HCT116 (cell line): Measurements from ENCODE around the gene RHBDF2. TPM values are rescaled to one million over a fixed set of nuclear protein-coding genes. Genes with fewer than 3 reads are reported as not detected.

Experiments used
- ATAC-seq: fragments of 200-7000 bp; cut with Tn5 transposase; 2 replicates; pipeline ENCODE4 v1.9.1; 2020; ENCODE audit warnings: mild to moderate bottlenecking, moderate library complexity
- BruUV-seq: library from RNA; stranded (reverse); fragments of 400-500 nt; replicated peaks from 2 replicates; lab custom pipeline; 2021; lab: Mats Ljungman, UMichigan
- CTCF ChIA-PET: fragments of 300-600 bp; sonication (Branson Sonifier 250); formaldehyde crosslinking; loops from one replicate; lab custom pipeline; 2021; ENCODE audit warnings: antibody characterized with exemption; lab: Charles Lee
- POLR2A ChIA-PET: fragments of 300-600, 350-600 bp; sonication (Branson Sonifier 250); formaldehyde crosslinking; loops from one replicate; lab custom pipeline; 2021; ENCODE audit warnings: antibody characterized with exemption; lab: Charles Lee
- RAD21 ChIA-PET, 2 experiments: fragments of 300-600 bp; sonication (Branson Sonifier 250); formaldehyde crosslinking; loops; one replicate each; lab custom pipeline; 2023; ENCODE audit warnings: low total read pairs in 2 of 2; ENCODE audit not compliant: uncharacterized antibody in 2 of 2, unreplicated experiment in 2 of 2, low non-redundant PET in 1 of 2; lab: Charles Lee
- DNase-seq: peaks from one replicate; pipeline ENCODE4 v3.0.0-alpha.2; 2010; ENCODE audit warnings: low read depth, low spot score
- H2AFZ ChIP-seq: fragments of 200-600 bp; shearing (Covaris generic), sonication (generic); 2 replicates; pipeline ENCODE4 v1.6.1; 2017; ENCODE audit warnings: low read depth, mixed run types, mixed read lengths, antibody characterized with exemption, low read length; ENCODE audit not compliant: poor library complexity, severe bottlenecking
- H3K27ac ChIP-seq: 2 replicates; pipeline ENCODE4 v1.5.1; 2012; ENCODE audit warnings: low read depth, low read length
- H3K27me3 ChIP-seq: fragments of 200-600 bp; sonication (generic); 2 replicates; pipeline ENCODE4 v1.6.1; 2016; ENCODE audit warnings: mixed run types, low read length, mixed read lengths; ENCODE audit not compliant: insufficient read depth
- H3K36me3 ChIP-seq, 2 experiments: fragments of 200-500 bp in 1 of 2; fragments of 200-600 bp in 1 of 2; sonication (Bioruptor generic) in 1 of 2; sonication (generic) in 1 of 2; 2 replicates each; pipeline versions ENCODE4 v1.5.1 to v1.6.1; 2014 to 2016; ENCODE audit warnings: low read length in 2 of 2, inconsistent platforms in 1 of 2, mixed read lengths in 1 of 2, mixed run types in 1 of 2; ENCODE audit not compliant: insufficient read depth in 2 of 2, control insufficient read depth in 1 of 2
- H3K4me1 ChIP-seq, 2 experiments: fragments of 200-600 bp in 1 of 2; sonication (generic) in 1 of 2; 2 replicates each; pipeline versions ENCODE4 v1.5.1 to v1.6.1; 2012 to 2017; ENCODE audit warnings: low read length in 2 of 2, inconsistent platforms in 1 of 2, mild to moderate bottlenecking in 1 of 2, mixed read lengths in 1 of 2, mixed run types in 1 of 2, moderate library complexity in 1 of 2; ENCODE audit not compliant: insufficient read depth in 2 of 2, control insufficient read depth in 1 of 2
- H3K4me2 ChIP-seq: fragments of 200-600 bp; sonication (generic); 2 replicates; pipeline ENCODE4 v1.6.1; 2017; ENCODE audit warnings: mixed run types, low read length, mixed read lengths
- H3K4me3 ChIP-seq, 2 experiments: fragments of 200-600 bp in 1 of 2; sonication (generic) in 1 of 2; replicated peaks in 1 of 2; 2 replicates each; pipeline ENCODE4 v1.5.1; 2011 to 2016; ENCODE audit warnings: low read length in 2 of 2, control low read depth in 1 of 2, low read depth in 1 of 2, mild to moderate bottlenecking in 1 of 2, mixed read lengths in 1 of 2, mixed run types in 1 of 2
- H3K79me2 ChIP-seq: fragments of 200-600 bp; sonication (generic); 2 replicates; pipeline ENCODE4 v1.6.1; 2017; ENCODE audit warnings: mild to moderate bottlenecking, mixed run types, low read length, moderate library complexity, mixed read lengths; ENCODE audit not compliant: insufficient read depth
- H3K9ac ChIP-seq: fragments of 200-600 bp; sonication (generic); 2 replicates; pipeline ENCODE4 v1.6.1; 2016; ENCODE audit warnings: low read length, mixed read lengths
- H3K9me2 ChIP-seq: fragments of 200-600 bp; sonication (generic), shearing (Covaris generic); 2 replicates; pipeline ENCODE4 v1.6.1; 2017; ENCODE audit warnings: mixed run types, mild to moderate bottlenecking, moderate library complexity; ENCODE audit not compliant: insufficient read depth
- H3K9me3 ChIP-seq, 2 experiments: fragments of 200-500 bp in 1 of 2; fragments of 200-600 bp in 1 of 2; sonication (Bioruptor generic) in 1 of 2; sonication (generic) in 1 of 2; 2 replicates each; pipeline ENCODE4 v1.6.1; 2014 to 2017; ENCODE audit warnings: low read length in 2 of 2, mixed read lengths in 2 of 2, inconsistent platforms in 1 of 2, low read depth in 1 of 2, mild to moderate bottlenecking in 1 of 2, mixed run types in 1 of 2, moderate library complexity in 1 of 2; ENCODE audit not compliant: control insufficient read depth in 1 of 2, insufficient read depth in 1 of 2
- H4K20me1 ChIP-seq: fragments of 200-600 bp; sonication (generic), shearing (Covaris generic); 2 replicates; pipeline ENCODE4 v1.6.1; 2017; ENCODE audit warnings: mixed run types, mild to moderate bottlenecking, moderate library complexity; ENCODE audit not compliant: insufficient read depth
- CBX3 ChIP-seq: IDR thresholded peaks from 2 replicates; pipeline ENCODE4 v1.6.1; 2012; ENCODE audit warnings: low read depth
- CTCF ChIP-seq, 3 experiments: fragments of 200-600 bp in 1 of 3; sonication (generic) in 1 of 3; IDR thresholded peaks in 2 of 3; conservative IDR thresholded peaks in 1 of 3; 2 replicates each; pipeline ENCODE4 v1.5.1; 2012 to 2017; ENCODE audit warnings: low read depth in 2 of 3, low read length in 2 of 3, antibody characterized with exemption in 1 of 3, borderline replicate concordance in 1 of 3, control low read depth in 1 of 3, mild to moderate bottlenecking in 1 of 3, mixed read lengths in 1 of 3, mixed run types in 1 of 3, moderate library complexity in 1 of 3; ENCODE audit not compliant: insufficient read depth in 1 of 3
- POLR2A ChIP-seq: IDR thresholded peaks from 2 replicates; pipeline ENCODE4 v1.7.0; 2011; ENCODE audit warnings: borderline replicate concordance; ENCODE audit not compliant: insufficient read depth, insufficient read length; ENCODE audit errors: extremely low read depth
- REST ChIP-seq: IDR thresholded peaks from 2 replicates; pipeline ENCODE4 v1.6.1; 2012; ENCODE audit warnings: low read depth
- YY1 ChIP-seq: IDR thresholded peaks from 2 replicates; pipeline ENCODE4 v1.6.1; 2011; ENCODE audit warnings: low read length, low read depth, moderate library complexity, mild to moderate bottlenecking; ENCODE audit not compliant: insufficient replicate concordance; ENCODE audit errors: extremely low read depth
- intact Hi-C: fragments of 100-400 bp; cut with micrococcal nuclease; formaldehyde crosslinking; loops from 2 replicates; pipeline ENCODE4 v1.10.0; 2022
- total RNA-seq: library from RNA; stranded (reverse); gene quantifications from one replicate; pipeline ENCODE4 v1.2.1, GENCODE V29; 2021; ENCODE audit not compliant: unreplicated experiment

Gene RHBDF2
- total RNA-seq, 1 experiment from 2014 or later, result 61.1 TPM

GRCh38 chr17:76545918-76546555 is 44.8 kb upstream of the RHBDF2 start:
- CTCF ChIA-PET, result interaction anchor here (0.9 to 2.7 kb wide), 5 partner anchors 9 to 135 kb away, joined by 3 to 22 read pairs (median 10); no protein-coding TSS in a partner anchor

More at GRCh38 chr17:76545918-76546555, 44.8 kb upstream of the RHBDF2 start:
- Histone ChIP-seq H3K4me2 (no peak overlapping the region), H3K27ac (no peak overlapping the region; the same call in 1 of the 2 replicates), H3K9me2 (no peaks in the 10 kb centered on the region), H3K79me2 (no peaks in the 10 kb centered on the region), H3K36me3 (no peaks in the 10 kb centered on the region), H3K27me3 (no peaks in the 10 kb centered on the region), H3K9ac (no peak overlapping the region), H2AFZ (no peak overlapping the region), H3K4me1 (peaks cover 3 to 18% of the 10 kb centered on the region in 2 experiments; a peak in 3 of 4 replicates), H3K9me3 (no peaks in the 10 kb centered on the region), H4K20me1 (no peaks in the 10 kb centered on the region), H3K4me3 (no peak overlapping the region)
- intact Hi-C loops, result loop anchor here (2.0 kb wide), 1 partner anchor 81 kb away; no protein-coding TSS in a partner anchor
- TF ChIP-seq CBX3 (no peak), YY1 (no peak), CTCF (IDR thresholded peaks at IDR 0.05 in 2 of 3, conservative IDR thresholded peaks at IDR 0.05 in 1 of 3; ENCODE audit: borderline replicate concordance in 1 of 3, insufficient read depth in 1 of 3, low read depth in 2 of 3, low read length in 2 of 3) (no peak), POLR2A (no peak), REST (no peak)
- RAD21 ChIA-PET, result no interaction called here
- DNase-seq (no peak), ATAC-seq (no peak)
- POLR2A ChIA-PET, result interaction anchor here (1.1 kb wide), 1 partner anchor 11 kb away, joined by 3 read pairs; no protein-coding TSS in a partner anchor
- no TSS peak for BruUV-seq
